ENCODE results near the gene ZFHX3. TPM values are rescaled to one million over a fixed set of nuclear protein-coding genes. Genes with fewer than 3 reads are reported as not detected.

ZFHX3 gene
- polyA plus RNA-seq, 1 donor from 2014 or later, result 26.4 TPM

DNA sequence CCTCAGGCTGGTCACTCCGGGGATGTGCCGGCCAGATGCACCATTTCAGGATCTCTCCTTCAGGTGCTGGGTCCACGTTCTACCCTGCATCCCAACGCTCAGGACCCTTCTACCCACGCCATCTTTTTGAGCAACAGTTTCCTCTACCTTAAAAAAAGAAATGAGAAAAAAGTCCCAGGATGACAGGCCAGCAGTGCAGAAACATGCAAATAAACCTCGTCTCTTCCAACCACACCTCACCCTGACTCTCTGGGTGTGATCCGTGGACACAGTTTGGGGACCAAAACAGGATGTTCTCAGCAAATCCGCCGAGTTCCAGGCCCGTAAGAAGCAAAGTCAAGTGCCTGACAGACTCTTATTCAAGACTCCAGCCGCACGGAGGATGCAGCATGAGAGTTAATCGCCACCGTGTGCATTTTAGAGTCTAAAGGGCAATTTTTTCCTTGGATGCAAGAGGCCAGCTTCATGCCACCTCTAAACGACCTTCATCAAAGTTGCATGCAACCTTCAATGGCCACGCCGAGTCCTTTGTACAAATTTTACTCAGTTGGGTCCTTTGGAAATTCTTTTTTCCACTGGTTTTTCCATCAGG lies 99.6 kb downstream of the ZFHX3 start:
- Histone ChIP-seq H3K9me2 (ENCODE audit: insufficient read depth, low read length) (no peaks in the 10 kb centered on the region), H3K79me2 (replicated peaks; ENCODE audit: insufficient read depth, low read length) (peaks cover 100% of the 10 kb centered on the region), H3K4me2 (ENCODE audit: low read length) (no peak overlapping the region), H3K4me3 (ENCODE audit: low read length) (no peak overlapping the region), H3K27me3 (ENCODE audit: insufficient read depth, low read depth, low read length) (no peaks in the 10 kb centered on the region), H4K20me1 (ENCODE audit: insufficient read depth) (peaks cover 95% of the 10 kb centered on the region), H2AFZ (ENCODE audit: low read depth, low read length) (no peak overlapping the region), H3K36me3 (ENCODE audit: insufficient read depth, low read length) (peaks cover 29% of the 10 kb centered on the region), H3F3A (ENCODE audit: insufficient read depth, low read length, poor library complexity, severe bottlenecking) (no peaks in the 10 kb centered on the region), H3K9me3 (ENCODE audit: low read length) (no peaks in the 10 kb centered on the region), H3K27ac (ENCODE audit: low read length) (no peak overlapping the region), H3K9ac (ENCODE audit: low read length) (no peak overlapping the region)
- TF ChIP-seq MXI1 (conservative IDR thresholded peaks at IDR 0.05; ENCODE audit: poor library complexity, severe bottlenecking) (no peak), TAF1 (IDR thresholded peaks at IDR 0.05; ENCODE audit: low read depth) (no peak), RAD21 (conservative IDR thresholded peaks at IDR 0.05) (no peak), EZH2 (IDR thresholded peaks at IDR 0.05; ENCODE audit: borderline replicate concordance, insufficient read depth, low read length, poor library complexity, severe bottlenecking) (no peak), SMC3 (conservative IDR thresholded peaks at IDR 0.05; ENCODE audit: poor library complexity) (no peak), EP300 (conservative IDR thresholded peaks at IDR 0.05; ENCODE audit: poor library complexity, severe bottlenecking) (no peak), POLR2AphosphoS5 (IDR thresholded peaks at IDR 0.05) (no peak)
- TF ChIP-seq, protein P1, sequence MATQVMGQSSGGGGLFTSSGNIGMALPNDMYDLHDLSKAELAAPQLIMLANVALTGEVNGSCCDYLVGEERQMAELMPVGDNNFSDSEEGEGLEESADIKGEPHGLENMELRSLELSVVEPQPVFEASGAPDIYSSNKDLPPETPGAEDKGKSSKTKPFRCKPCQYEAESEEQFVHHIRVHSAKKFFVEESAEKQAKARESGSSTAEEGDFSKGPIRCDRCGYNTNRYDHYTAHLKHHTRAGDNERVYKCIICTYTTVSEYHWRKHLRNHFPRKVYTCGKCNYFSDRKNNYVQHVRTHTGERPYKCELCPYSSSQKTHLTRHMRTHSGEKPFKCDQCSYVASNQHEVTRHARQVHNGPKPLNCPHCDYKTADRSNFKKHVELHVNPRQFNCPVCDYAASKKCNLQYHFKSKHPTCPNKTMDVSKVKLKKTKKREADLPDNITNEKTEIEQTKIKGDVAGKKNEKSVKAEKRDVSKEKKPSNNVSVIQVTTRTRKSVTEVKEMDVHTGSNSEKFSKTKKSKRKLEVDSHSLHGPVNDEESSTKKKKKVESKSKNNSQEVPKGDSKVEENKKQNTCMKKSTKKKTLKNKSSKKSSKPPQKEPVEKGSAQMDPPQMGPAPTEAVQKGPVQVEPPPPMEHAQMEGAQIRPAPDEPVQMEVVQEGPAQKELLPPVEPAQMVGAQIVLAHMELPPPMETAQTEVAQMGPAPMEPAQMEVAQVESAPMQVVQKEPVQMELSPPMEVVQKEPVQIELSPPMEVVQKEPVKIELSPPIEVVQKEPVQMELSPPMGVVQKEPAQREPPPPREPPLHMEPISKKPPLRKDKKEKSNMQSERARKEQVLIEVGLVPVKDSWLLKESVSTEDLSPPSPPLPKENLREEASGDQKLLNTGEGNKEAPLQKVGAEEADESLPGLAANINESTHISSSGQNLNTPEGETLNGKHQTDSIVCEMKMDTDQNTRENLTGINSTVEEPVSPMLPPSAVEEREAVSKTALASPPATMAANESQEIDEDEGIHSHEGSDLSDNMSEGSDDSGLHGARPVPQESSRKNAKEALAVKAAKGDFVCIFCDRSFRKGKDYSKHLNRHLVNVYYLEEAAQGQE (IDR thresholded peaks at IDR 0.05; ENCODE audit: borderline replicate concordance), result no peak
- TF ChIP-seq, protein P2, sequence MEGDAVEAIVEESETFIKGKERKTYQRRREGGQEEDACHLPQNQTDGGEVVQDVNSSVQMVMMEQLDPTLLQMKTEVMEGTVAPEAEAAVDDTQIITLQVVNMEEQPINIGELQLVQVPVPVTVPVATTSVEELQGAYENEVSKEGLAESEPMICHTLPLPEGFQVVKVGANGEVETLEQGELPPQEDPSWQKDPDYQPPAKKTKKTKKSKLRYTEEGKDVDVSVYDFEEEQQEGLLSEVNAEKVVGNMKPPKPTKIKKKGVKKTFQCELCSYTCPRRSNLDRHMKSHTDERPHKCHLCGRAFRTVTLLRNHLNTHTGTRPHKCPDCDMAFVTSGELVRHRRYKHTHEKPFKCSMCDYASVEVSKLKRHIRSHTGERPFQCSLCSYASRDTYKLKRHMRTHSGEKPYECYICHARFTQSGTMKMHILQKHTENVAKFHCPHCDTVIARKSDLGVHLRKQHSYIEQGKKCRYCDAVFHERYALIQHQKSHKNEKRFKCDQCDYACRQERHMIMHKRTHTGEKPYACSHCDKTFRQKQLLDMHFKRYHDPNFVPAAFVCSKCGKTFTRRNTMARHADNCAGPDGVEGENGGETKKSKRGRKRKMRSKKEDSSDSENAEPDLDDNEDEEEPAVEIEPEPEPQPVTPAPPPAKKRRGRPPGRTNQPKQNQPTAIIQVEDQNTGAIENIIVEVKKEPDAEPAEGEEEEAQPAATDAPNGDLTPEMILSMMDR (IDR thresholded peaks at IDR 0.05; ENCODE audit: poor library complexity, severe bottlenecking), result no peak

DNA sequence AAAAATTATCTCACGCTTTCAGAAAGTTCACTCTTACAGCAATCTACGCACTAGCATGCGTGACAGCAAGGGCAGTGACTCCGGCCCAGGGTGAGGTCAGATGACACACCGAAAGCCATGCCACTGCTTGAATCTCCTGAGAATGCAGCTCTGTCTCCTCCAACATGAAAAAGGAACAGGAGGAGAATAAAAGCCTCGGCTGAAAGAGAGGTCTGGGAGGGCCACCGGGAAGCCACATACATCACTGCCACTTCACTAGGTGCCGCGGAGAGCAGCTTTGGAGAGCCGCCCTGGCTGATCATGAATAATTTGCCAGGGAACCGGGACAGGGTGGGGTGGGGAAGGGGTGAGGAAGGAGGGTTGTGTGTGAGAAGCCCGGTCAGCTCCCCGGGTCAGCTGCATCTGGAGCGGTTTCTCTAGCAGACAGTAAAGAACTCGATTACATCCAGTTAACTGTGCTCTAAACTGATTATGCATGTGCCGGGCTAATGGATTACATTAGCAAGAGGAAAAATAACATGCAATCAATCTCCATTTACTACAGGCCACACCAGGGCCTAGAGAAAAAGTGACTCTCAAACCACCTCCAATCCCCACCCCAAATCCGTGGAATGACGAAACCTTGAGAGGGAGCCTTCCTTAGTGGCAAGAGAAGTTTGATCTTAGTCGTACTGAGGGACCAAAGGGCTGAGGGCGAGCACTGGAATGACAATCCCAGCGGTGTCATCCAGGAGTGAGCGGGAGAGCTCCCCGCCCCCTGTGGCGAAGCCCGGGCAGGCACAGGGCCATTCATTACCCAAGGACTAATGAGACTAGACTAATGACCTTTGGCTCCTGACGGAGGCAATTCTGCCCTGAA lies 100.3 kb downstream of the ZFHX3 start:
- Histone ChIP-seq H3K36me3 (ENCODE audit: insufficient read depth, low read length) (peaks cover 33% of the 10 kb centered on the region), H3K9me2 (ENCODE audit: insufficient read depth, low read length) (no peaks in the 10 kb centered on the region), H4K20me1 (ENCODE audit: insufficient read depth) (peaks cover 95% of the 10 kb centered on the region), H3K4me2 (ENCODE audit: low read length) (no peak overlapping the region), H3K9ac (ENCODE audit: low read length) (no peak overlapping the region), H3F3A (ENCODE audit: insufficient read depth, low read length, poor library complexity, severe bottlenecking) (no peaks in the 10 kb centered on the region), H3K27me3 (ENCODE audit: insufficient read depth, low read depth, low read length) (no peaks in the 10 kb centered on the region), H3K9me3 (ENCODE audit: low read length) (no peaks in the 10 kb centered on the region), H3K4me3 (ENCODE audit: low read length) (no peak overlapping the region), H3K79me2 (replicated peaks; ENCODE audit: insufficient read depth, low read length) (peaks cover 100% of the 10 kb centered on the region), H3K27ac (ENCODE audit: low read length) (no peak overlapping the region), H2AFZ (ENCODE audit: low read depth, low read length) (no peak overlapping the region)
- TF ChIP-seq, protein P1 (IDR thresholded peaks at IDR 0.05; ENCODE audit: borderline replicate concordance), result no peak
- TF ChIP-seq POLR2AphosphoS5 (IDR thresholded peaks at IDR 0.05) (no peak), TAF1 (IDR thresholded peaks at IDR 0.05; ENCODE audit: low read depth) (no peak), EZH2 (IDR thresholded peaks at IDR 0.05; ENCODE audit: borderline replicate concordance, insufficient read depth, low read length, poor library complexity, severe bottlenecking) (no peak), RAD21 (conservative IDR thresholded peaks at IDR 0.05) (no peak), MXI1 (conservative IDR thresholded peaks at IDR 0.05; ENCODE audit: poor library complexity, severe bottlenecking) (no peak), SMC3 (conservative IDR thresholded peaks at IDR 0.05; ENCODE audit: poor library complexity) (no peak), EP300 (conservative IDR thresholded peaks at IDR 0.05; ENCODE audit: poor library complexity, severe bottlenecking) (no peak)
- TF ChIP-seq, protein P2 (IDR thresholded peaks at IDR 0.05; ENCODE audit: poor library complexity, severe bottlenecking), result no peak

Measured in neural cell (in vitro differentiated cells).